ENCODE measurements around the gene COL17A1. TPM values are rescaled to one million over a fixed set of nuclear protein-coding genes. Genes with fewer than 3 reads are reported as not detected.

COL17A1 gene
- total RNA-seq, 1 experiment from 2014 or later: 41.3 TPM

GRCh38 chr10:104069613-104070012 is 16.1 kb downstream of the COL17A1 start:
- Histone ChIP-seq H3K36me3 (ENCODE audit: low read depth) (no peaks in the 10 kb centered on the region), H3K27ac (no peak overlapping the region), H3F3A (ENCODE audit: insufficient read depth, low read depth) (no peaks in the 10 kb centered on the region), H3K4me3 (no peak overlapping the region), H3K4me1 (replicated peaks; ENCODE audit: insufficient read depth) (no peaks in the 10 kb centered on the region), H3K79me2 (ENCODE audit: low read depth) (no peaks in the 10 kb centered on the region), H3K9me2 (ENCODE audit: insufficient read depth) (no peaks in the 10 kb centered on the region), H3K27me3 (ENCODE audit: insufficient read depth, low read depth) (no peaks in the 10 kb centered on the region), H4K20me1 (ENCODE audit: insufficient read depth) (no peaks in the 10 kb centered on the region), H3K4me2 (no peak overlapping the region), H2AFZ (no peak overlapping the region), H3K9me3 (ENCODE audit: insufficient read depth, low read depth) (no peaks in the 10 kb centered on the region)
- ChIA-PET CTCF (no interaction called here), POLR2A (ENCODE audit: unreplicated experiment) (no interaction called here)
- intact Hi-C loops (cut with micrococcal nuclease; ENCODE audit: unreplicated experiment): no loop called here
- TF ChIP-seq EZH2 (IDR thresholded peaks at IDR 0.05; ENCODE audit: low read depth) (no peak), CTCF (conservative IDR thresholded peaks at IDR 0.05) (no peak)
- no TSS peak for BruUV-seq (replicated peaks)
- DNase-seq: no peak

- H3K4me1 ChIP-seq (replicated peaks; ENCODE audit: insufficient read depth): no peaks in the 10 kb centered on the region
- H3K4me3 ChIP-seq: no peak overlapping the region
- H3F3A ChIP-seq (ENCODE audit: insufficient read depth, low read depth): no peaks in the 10 kb centered on the region
- no peaks in the 10 kb centered on the region for H3K9me3 ChIP-seq (ENCODE audit: insufficient read depth, low read depth)
- ChIA-PET CTCF (no interaction called here), POLR2A (ENCODE audit: unreplicated experiment) (no interaction called here)
- no peak overlapping the region for H2AFZ ChIP-seq
- H3K79me2 ChIP-seq (ENCODE audit: low read depth): no peaks in the 10 kb centered on the region
- H3K36me3 ChIP-seq (ENCODE audit: low read depth): no peaks in the 10 kb centered on the region
- no peaks in the 10 kb centered on the region for H3K9me2 ChIP-seq (ENCODE audit: insufficient read depth)
- H3K4me2 ChIP-seq: no peak overlapping the region
- intact Hi-C loops (cut with micrococcal nuclease; ENCODE audit: unreplicated experiment): no loop called here
- no peaks in the 10 kb centered on the region for H4K20me1 ChIP-seq (ENCODE audit: insufficient read depth)
- DNase-seq: no peak
- TF ChIP-seq CTCF (conservative IDR thresholded peaks at IDR 0.05): no peak
- no peak for TF ChIP-seq EZH2 (IDR thresholded peaks at IDR 0.05; ENCODE audit: low read depth)
- no peak overlapping the region for H3K27ac ChIP-seq
- BruUV-seq (replicated peaks): no TSS peak
- H3K27me3 ChIP-seq (ENCODE audit: insufficient read depth, low read depth): no peaks in the 10 kb centered on the region
Observed at GRCh38 chr10:104067525-104067924, 18.2 kb downstream of the COL17A1 start.

- Histone ChIP-seq H3K27me3 (ENCODE audit: insufficient read depth, low read depth) (no peaks in the 10 kb centered on the region), H3K79me2 (ENCODE audit: low read depth) (no peaks in the 10 kb centered on the region), H3K4me1 (replicated peaks; ENCODE audit: insufficient read depth) (no peaks in the 10 kb centered on the region), H2AFZ (no peak overlapping the region), H3K9me3 (ENCODE audit: insufficient read depth, low read depth) (no peaks in the 10 kb centered on the region), H3F3A (ENCODE audit: insufficient read depth, low read depth) (no peaks in the 10 kb centered on the region), H4K20me1 (ENCODE audit: insufficient read depth) (no peaks in the 10 kb centered on the region), H3K4me3 (no peak overlapping the region), H3K4me2 (no peak overlapping the region), H3K27ac (no peak overlapping the region), H3K9me2 (ENCODE audit: insufficient read depth) (no peaks in the 10 kb centered on the region), H3K36me3 (ENCODE audit: low read depth) (no peaks in the 10 kb centered on the region)
- TF ChIP-seq EZH2 (IDR thresholded peaks at IDR 0.05; ENCODE audit: low read depth) (no peak), CTCF (conservative IDR thresholded peaks at IDR 0.05) (no peak)
- no TSS peak for BruUV-seq (replicated peaks)
- DNase-seq: no peak
- intact Hi-C loops (cut with micrococcal nuclease; ENCODE audit: unreplicated experiment): no loop called here
- ChIA-PET CTCF (interaction anchor here (0.7 kb wide), 1 partner anchor 159 kb away, joined by 16 read pairs; no protein-coding TSS in a partner anchor), POLR2A (ENCODE audit: unreplicated experiment) (no interaction called here)
Observed at GRCh38 chr10:104066945-104067344, 18.7 kb downstream of the COL17A1 start.

Measured in PC-9 (cell line).